Measurements from ENCODE around the gene CCDC7.
"Not testable (repeated sequence)": the region's sequence is repeated elsewhere in the genome, so short reads cannot be mapped to it uniquely, and the experiment has no call there.

The CCDC7 gene

GRCh38 chr10:32459051-32459698, 13.2 kb downstream of the CCDC7 start:
- DNase-seq = no peak

- DNase-seq = no peak
Observed at GRCh38 chr10:32461203-32461602, 15.3 kb downstream of the CCDC7 start.

GRCh38 chr10:32471232-32471631, 25.3 kb downstream of the CCDC7 start:
- no peak for DNase-seq

DNA sequence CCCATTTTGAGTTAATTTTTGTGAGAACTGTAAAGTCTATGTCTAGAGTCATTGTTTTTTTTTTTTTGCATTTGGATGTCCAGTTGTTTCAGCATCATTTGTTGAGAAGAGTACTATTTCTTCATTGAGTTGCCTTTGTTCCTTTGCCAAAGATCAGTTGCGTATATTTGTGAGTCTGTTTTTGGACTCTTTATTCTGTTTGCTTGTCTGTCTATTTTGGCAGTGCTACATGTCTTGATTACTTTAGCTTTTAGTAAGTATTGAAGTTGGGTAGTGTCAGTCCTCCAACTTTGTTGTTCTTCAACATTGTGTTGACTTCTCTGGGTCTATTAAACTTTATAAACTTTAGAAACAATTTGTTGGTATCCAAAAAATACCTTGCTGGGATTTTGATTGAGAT, 31.6 kb downstream of the CCDC7 start:
- no peak for DNase-seq

DNA sequence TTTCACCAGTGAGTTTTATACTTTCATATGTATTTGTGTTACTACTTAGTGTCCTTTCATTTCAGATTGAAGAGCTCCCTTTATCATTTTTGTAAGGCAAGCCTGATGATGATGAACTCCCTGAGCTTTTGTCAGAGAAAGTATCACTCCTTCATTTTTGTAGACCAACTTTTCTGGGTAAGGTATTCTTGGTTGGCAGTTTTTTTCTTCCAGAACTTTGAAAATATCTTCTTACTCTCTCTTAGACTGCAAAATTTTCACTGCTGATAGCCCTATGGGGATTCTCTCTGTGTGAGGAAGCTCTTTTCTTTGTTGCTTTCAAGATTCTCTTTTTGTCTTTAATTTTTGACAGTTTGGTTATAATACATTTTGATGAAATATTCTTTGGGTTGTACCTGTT, 35.7 kb downstream of the CCDC7 start:
- no peak for DNase-seq

DNA sequence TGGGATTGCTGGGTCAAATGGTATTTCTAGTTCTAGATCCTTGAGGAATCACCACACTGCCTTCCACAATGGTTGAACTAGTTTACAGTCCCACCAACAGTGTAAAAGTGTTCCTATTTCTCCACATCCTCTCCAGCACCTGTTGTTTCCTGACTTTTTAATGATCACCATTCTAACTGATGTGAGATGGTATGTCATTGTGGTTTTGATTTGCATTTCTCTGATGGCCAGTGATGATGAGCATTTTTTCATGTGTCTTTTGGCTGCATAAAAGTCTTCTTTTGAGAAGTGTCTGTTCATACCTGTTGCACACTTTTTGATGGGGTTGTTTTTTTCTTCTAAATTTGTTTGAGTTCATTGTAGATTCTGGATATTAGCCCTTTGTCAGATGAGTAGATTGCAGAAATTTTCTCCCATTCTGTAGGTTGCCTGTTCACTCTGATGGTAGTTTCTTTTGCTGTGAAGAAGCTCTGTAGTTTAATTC, 37.1 kb downstream of the CCDC7 start:
- DNase-seq = not testable (repeated sequence)

DNA sequence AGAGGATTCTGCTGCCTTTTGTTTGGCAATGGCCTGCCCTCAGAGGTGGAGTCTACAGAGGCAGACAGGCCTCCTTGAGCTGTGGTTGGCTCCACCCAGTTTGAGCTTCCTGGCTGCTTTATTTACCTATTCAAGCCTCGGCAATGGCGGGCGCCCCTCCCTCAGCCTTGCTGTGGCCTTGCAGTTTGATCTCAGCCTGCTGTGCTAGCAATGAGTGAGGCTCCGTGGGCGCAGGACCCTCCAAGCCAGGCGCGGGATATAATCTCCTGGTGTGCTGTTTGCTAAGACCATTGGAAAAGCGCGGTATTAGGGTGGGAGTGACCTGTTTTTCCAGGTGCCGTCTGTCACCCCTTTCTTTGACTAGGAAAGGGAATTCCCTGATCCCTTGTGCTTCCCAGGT, 42.1 kb downstream of the CCDC7 start:
- not testable (repeated sequence) for DNase-seq

DNA sequence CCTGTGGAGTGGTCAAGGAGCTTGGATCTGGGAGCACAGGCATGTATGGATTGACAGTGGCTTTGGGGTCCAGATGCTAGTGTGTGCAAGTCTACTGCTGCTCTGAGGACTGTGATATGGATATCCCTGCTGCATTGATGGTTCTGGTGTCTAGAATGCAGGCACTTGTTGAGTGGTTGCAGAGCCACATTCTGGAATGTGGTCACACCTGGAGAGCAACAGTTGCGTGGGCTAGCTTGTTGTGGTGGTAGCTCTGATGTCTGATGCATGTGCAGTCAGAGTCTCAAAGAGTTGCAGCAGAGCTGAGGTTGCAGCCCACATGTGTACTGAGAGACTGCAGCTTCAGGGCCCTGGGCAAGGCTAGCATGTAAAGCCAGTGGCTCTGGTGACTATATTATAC, 43.2 kb downstream of the CCDC7 start:
- DNase-seq = no peak

DNA sequence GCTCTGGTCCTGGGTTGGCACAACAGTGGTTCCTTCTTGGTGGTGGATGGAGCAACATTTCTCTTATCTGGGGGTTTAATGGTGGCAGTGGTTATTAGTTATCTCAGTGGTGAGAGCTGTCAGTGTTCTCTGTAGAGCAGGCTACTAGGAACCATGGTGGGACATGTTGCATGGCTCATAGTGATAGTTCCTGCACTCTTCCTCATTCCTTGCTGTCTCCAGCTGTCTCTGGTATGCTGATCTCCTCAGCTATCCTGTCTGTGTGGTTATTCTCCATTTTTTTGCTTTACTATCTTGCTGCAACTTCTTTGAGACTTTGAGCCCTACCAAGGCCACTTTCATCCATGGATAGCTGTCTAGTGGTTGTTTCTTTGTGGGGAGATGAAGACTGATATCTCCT, 44.0 kb downstream of the CCDC7 start:
- DNase-seq = no peak

DNA sequence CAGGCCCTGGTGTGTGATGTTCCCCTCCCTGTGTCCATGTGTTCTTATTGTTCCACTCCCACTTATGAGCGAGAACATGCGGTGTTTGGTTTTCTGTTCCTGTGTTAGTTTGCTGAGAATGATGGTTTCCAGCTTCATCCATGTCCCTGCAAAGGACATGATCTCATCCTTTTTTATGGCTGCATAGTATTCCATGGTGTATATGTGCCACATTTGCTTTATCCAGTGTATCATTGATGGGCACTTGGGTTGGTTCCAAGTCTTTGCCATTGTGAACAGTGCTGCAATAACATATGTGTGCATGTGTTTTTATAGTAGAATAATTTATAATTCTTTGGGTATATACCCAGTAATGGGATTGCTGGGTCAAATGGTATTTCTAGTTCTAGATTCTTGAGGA, 48.6 kb downstream of the CCDC7 start:
- DNase-seq = not testable (repeated sequence)

GRCh38 chr10:32500136-32500535, 54.2 kb downstream of the CCDC7 start:
- not testable (repeated sequence) for DNase-seq

DNA sequence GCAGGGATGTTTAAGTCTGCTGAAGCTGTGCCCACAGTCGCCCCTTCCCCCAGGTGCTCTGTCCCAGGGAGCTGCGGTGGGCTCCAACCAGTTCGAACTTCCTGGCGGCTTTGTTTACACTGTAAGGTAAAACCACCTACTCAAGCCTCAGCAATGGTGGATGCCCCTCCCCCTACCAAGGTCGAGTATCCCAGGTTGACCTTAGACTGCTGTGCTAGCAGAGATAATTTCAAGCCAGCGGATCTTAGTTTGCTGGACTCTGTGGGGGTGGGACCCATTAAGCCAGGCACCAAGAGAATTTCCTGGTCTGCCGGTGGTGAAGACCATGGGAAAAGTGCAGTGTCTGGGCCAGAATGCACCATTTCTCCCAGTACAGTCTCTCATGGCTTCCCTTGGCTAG, 56.0 kb downstream of the CCDC7 start:
- no peak for DNase-seq

GRCh38 chr10:32505762-32506420, 60.0 kb downstream of the CCDC7 start:
- DNase-seq = not testable (repeated sequence)

GRCh38 chr10:32511599-32511998, 65.7 kb downstream of the CCDC7 start:
- no peak for DNase-seq

DNA sequence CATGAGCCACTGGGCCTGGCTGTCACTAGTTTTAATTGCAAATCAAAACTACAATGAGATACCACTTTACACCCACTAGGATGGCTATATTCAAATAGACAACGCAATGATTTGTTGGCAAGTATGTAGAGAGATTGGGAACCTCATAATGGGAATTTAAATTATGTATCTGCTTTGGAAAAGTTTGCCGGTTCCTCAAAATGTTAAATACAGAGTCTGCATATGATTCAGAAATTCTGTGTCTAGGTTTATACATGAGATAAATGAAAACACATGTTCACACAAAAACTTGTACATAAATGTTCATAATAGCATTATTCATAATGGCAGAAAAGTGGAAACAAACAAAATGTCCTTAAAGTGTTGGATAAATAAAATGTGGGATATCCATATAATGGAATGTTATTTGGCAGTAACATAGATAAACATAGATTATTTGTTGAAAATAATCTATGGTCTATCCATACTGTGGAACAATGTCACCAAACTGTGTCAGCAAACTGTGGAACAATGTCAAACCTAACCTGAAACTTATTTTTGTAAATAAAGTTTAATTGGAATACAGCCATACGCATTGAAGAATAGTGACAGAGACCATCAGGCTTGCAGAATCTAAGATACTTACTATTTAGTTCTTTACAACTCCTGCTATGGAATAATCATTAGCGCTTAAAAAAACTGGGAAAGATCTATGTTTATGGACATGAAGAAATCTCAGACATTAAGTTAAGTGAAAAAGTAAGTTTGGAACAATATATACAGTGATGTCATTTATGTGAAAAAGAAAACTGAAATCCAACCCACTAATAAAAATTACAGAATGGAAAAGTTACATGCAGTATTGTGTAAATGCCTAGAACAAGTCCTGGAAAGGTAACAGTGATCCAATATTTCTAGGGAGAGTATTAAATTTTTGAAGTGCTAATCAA, 70.9 kb downstream of the CCDC7 start:
- no peak for DNase-seq

DNA sequence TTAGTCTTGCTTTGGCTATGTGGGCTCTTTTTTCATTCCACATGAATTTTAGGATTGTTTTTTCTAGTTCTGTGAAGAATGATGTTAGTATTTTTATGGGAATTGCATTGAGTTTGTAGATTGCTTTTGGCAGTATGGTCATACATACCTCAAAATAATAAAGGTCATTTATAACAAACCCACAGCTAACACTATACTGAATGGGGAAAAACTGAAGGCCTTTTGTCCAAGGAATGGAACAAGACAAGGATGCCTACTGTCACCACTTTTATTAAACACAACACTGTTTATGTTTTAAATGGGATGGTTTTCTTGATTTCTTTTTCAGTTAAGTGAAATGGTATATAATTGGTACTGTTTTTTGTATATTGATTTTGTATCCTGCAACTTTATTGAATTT, 84.3 kb downstream of the CCDC7 start:
- no peak for DNase-seq

DNA sequence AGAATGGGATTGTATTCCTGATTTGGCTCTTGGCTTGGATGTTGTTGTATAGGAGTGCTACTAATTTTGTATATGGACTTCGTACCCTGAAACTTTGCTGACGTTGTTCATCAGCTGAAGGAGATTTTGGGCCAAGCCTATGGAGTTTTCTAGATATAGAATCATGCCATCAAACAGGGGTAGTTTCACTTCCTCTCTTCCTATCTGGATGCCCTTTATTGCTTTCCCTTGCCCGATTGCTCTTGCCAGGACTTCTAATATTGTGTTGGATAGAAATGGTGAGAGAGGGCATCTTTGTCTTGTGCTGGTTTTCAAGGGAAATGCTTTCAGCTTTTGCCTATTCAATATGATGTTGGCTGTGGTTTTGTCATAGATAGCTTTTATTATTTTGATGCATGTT, 92.3 kb downstream of the CCDC7 start:
- no peak for DNase-seq

- no peak for DNase-seq
Observed at GRCh38 chr10:32540691-32541470, 94.9 kb downstream of the CCDC7 start.

DNA sequence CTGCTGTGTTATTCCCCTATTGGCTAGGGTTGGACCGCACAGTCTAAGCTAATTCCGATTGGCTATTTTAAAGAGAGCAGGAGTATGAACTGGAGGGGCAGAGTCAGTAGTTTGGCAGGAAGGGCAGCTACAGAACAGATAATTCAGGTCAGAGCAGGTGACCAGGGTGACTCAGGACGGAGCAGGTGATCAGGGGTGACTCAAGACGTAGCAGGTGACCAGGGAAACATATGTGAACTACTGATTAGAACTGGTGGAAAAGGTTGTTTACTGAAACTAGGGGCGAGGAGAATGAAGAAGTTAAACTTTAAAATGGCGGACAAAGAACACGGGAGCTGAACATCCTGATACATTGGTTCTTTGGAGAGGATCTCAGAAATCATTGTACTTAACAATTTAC, 102.3 kb downstream of the CCDC7 start:
- DNase-seq = no peak

DNA sequence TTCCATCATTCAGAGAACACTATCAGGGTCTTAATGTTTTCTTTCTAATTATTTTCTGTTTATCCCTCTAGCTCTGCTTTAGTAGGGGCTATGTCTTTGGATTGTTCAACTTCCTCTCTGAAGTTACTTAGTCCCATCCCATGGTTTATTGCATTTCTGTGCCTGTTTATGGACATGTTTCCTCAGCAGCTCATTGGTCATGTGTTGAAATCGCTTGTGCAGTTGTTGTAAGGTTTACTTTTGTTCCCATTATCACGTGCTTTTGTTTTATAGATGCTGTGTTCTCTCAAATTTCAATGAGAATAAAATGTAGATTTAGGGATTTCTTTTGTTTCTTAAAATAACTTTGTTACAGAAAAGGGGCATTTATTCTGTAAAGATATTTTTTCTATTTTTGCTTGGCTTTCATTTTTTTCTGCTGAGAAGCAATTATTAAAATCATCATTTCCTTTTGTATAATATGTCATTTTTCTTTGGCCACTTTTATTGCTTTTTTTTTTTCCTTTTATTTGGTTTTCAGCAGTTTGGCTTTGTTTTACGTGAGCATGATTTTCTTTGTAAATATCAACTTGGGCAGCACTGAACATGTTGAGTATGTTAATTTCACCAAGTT, 110.9 kb downstream of the CCDC7 start:
- DNase-seq = no peak

DNA sequence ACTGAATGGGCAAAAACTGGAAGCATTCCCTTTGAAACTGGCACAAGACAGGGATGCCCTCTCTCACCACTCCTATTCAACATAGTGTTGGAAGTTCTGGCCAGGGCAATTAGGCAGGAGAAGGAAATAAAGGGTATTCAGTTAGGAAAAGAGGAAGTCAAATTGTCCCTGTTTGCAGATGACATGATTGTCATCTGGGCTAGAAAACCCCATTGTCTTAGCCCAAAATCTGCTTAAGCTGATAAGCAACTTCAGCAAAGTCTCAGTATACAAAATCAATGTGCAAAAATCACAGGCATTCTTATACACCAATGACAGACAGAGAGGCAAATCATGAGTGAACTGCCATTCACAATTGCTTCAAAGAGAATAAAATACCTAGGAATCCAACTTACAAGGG, 116.8 kb downstream of the CCDC7 start:
- not testable (repeated sequence) for DNase-seq

- DNase-seq = no peak
Observed at GRCh38 chr10:32577448-32577847, 131.5 kb downstream of the CCDC7 start.

Data from NCI-H82 (cell line).